GM18526 (cell line): Measurements from ENCODE around the gene TRABD2B.

ENCODE experiments used
- POLR2A ChIP-seq: IDR thresholded peaks from 3 replicates; pipeline ENCODE4 v1.6.1; 2011; ENCODE audit not compliant: insufficient read length; ENCODE audit errors: extremely low read depth

The TRABD2B gene

DNA sequence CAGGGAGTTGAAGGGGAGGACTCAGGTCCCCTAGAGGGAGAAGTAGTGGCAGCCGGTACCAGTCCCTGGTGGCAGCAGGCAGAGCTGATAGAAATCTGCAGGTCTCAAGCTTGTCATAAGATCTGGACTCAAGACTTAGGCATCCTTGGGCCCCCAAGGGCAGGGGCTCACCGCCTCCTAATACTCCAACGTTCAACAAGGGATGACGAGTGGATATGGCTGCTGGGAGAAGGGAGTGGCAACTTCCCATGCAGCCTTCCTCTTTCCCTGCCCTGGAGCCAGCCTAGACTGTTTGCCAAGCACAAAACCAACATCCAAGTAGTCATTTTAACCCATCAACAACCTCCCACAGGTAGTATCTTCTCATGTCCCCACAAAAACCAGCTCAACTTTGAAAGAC, 6.9 kb downstream of the TRABD2B start:
- no peak for TF ChIP-seq POLR2A

DNA sequence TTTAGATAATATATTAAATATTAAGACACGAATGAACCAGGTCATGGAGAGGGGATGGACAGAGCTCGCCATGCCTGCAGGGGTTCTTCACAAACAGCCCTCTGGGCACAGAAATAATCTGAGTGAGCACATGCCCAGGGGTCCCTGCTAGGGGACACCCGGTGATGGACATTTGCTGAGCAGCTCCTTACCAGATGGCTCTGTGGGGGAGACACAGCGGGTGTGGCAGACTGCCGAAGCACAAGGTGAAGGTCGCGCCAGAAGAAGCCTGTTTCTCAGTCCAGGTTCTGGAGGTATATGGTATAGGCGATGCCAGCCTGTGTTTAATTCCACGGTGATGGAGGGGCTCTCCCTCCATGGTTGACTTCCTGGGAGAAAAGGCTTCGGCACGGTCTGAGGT, 9.6 kb downstream of the TRABD2B start:
- TF ChIP-seq POLR2A: no peak

DNA sequence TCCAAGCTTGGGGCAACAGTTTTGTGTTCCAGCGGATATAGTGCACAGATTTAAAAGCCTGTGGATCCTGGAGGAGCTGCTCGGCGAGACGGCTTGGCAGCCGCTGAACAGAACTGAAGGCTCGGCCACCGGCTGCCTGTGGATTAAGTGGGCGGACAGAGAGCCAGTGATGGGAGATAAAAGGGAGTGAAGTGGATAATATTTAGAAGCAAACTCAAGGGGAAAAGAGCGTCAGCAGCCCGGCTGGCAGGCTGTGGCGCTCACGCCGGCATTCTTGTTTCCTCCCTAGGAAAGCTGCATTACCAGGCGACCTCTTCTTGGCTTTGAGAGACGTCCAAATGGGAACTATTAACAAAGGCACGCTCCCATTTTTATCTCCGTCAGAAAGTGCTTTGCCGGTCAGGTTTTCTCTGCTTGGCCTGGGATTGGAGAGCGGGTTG, 10.4 kb downstream of the TRABD2B start:
- TF ChIP-seq POLR2A: no peak

DNA sequence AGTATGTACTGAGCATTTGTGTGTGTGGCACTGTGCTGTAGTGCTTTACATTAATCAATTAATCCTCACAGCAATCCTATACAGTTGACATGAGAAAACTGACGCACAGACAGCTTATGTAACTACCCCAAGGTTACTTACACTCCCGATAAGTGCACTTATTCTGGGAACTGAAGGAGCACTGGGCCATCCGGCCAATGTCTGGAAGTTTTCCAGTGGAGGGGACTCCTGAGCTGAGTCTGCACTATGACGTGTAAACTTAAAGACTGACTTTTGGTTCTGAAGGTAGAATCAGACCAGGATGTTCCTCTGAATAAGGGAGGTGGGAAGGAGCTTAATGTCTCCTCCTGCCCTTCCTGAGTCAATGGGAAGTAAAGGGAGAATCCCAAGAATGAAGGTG, 12.2 kb downstream of the TRABD2B start:
- TF ChIP-seq POLR2A: no peak

DNA sequence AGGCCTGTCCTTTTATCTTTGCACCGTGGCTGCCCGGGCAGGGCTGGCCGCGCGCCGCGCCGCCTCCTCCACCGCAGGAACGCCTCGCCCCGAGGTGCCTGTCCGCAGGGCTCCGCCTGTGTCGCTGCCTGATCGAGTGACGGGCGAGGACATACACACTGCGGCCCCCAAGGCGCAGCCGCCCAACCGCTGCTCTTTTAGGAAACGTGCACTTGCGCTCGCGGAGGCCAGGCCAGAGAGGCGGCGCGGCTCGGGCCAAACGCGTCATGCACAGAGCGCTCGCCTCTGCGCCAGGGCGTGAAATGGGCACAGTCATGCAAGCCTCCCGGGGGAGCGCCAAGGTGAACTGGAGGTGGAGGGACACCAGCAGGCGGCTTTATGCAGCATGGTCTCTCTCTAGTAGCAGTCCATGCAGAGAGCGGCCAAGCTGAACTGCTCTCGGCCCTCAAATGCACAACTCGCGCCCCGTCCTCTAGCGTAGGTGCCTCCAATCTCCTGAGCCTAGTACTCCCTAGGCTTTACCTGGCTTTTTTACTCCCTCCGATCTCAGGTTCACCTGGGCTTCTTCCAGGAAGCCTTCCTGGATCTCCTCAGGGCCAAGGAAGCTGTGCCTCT, 12.9 kb downstream of the TRABD2B start:
- no peak for TF ChIP-seq POLR2A

DNA sequence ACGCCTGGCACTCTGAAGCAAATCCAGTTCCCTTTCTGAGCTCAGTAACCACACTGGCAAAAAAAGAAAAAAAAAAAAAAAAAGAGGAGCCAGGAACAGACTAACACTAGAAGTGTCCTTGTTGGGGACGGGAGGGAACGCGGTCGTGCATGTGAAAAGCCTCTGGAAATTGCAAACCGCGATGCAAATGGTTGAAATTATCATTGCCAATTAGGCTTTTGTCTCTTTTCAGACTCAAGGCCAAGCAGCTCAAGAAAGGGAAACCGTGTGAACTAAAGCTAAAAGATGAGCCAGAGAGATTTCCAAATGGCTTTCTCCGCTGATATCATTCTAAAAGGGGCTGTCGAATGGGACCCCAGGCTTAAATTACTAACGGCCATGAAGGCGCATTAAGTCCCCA, 13.5 kb downstream of the TRABD2B start:
- TF ChIP-seq POLR2A: no peak

DNA sequence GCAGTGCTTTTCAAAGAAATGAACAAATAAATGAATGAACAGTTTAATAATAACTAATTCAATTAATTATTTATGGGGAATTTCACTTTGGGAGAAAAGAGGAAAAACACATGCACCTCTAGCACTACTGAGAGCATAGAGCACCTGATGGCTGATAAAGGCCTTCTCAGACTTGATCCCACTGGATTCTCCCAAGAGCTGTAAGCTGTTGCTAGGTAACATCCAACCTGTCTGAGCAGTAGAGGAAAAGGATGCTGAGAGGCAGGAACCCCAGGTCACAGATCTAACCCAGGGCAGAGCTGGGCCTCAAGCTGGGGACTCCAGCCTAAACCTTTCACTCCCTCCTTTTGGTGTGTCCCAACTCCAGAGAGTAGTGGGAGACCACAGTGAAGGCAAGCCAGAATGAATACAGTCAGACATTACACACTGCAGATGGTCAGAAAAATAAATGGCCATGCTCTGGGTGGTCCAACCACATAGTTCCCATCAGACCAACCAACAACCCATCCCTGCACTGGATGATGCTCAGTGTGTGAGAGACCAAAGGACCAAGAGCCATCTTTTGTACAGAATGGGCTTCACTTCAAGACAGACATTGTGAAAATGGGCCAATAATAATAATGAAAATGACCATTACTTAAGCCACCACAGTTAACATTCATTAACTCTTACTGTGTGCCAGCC, 15.4 kb downstream of the TRABD2B start:
- no peak for TF ChIP-seq POLR2A

DNA sequence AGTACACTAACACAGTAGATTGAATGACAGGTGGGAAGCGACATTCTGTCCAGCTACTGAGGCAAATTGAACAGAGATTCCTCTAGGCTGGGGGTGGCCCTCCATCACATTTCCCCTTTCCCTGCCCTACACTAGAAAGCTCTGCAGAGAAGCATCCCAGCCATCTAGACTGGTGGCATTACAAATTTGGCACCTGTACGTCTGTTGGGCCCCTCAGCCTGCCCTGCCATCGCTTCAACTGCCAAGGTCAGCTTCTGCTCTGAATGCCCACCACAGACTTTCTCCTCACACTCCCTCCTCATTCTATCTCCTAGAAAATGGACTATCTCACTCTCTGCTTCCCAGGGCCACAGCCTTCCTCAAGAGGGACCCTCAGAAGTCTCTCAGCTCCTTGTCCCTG, 16.7 kb downstream of the TRABD2B start:
- TF ChIP-seq POLR2A: no peak

DNA sequence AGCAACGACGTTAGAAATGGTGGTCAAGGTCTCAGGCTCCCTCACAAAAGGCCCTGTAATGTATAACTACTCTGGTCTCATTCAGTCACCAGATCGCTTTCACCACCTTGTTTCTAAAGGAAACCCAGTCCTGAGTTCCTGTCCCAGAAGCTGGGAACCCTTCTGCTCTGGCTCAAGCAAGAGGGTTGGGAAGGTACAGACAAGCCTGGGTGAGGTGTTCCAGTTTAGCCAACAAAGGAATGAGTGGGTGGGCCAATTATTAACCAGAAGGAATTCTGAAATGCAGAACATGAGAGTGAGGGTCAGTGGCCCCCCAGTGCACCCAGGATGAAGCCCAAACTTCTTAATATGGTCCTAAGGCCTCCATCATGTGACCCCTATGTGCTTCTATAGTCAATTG, 17.5 kb downstream of the TRABD2B start:
- no peak for TF ChIP-seq POLR2A

DNA sequence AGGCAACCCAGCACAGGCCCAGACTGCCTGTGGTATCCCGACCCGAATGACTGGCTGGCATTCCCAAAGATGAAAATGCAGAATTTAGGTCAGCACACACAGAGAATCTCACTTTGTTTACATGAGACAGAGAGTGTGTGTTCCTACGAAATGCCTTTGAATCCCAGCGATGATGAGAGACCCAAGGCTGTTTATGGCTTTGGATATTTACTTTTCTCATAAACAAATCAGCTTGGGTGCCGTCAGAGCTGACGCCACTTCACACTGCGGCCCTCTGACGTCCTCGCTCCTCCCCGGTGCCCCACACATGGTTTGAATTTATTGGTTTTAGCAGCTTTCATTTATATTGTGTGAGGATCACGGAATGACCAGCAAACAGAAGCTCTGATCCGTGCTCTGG, 18.7 kb downstream of the TRABD2B start:
- TF ChIP-seq POLR2A: no peak

DNA sequence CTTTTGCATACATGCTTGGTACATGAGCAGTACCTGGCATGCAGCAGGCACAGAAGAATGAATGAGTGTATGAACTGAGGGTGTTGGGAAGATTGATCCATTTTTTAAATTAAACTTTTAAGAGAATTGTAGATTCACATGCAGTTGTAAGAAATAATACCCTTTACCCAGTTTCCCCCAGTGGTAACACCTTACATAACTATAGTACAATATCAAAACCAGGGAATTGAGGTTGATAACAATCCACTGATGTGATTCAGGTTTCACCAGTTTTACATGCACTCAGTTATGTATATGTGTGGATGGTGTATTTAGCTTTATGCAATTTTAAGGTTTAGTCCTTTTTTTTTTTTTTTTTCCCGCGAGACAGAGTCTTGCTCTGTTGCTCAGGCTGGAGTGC, 20.5 kb downstream of the TRABD2B start:
- no peak for TF ChIP-seq POLR2A

DNA sequence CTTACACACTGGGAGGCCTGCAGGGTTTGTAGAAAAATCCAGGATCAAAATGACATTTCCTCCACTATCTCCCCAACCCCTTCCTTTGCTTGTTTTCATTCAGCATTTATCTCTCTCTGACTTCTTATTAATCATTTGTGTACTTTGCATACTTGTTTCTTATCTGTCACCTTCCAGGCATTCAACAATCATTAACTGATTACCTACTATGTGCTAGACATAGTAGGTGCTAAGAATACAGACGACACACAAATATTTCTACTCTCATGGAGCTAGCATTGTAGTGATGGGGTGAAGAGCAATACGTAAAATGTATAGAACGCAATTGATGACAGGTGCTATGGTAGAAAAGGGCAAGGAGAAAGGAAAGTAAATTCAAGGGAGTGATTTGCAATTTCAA, 20.9 kb downstream of the TRABD2B start:
- TF ChIP-seq POLR2A: no peak

DNA sequence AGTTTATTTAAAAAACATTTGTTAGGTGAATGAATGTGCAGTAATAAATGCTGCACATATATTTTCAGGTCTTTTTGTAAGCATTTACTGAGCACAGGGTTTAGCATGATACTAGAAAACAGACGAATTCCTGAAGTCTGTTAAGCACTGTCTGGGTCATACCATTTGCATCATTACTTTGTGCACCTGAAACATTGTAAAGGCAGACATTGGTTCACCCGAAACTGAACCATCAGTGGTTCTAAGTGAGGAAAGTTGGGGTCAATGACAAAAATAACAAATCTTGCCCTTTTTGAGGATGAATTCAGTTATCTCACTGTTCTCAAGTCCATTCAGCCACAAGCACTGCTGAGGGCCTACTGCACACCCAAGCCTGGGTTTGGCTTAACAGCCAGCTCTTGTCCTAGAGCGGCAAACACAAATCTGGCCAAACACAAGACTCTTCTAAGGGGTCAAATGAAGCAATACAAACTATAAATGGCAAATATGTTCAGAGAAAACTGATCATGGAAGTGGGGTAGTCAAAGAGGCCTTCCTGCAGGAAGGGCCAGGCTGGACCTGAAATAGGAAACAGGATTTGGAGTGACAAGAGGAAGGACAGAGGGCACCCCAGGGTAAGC, 21.8 kb downstream of the TRABD2B start:
- no peak for TF ChIP-seq POLR2A

DNA sequence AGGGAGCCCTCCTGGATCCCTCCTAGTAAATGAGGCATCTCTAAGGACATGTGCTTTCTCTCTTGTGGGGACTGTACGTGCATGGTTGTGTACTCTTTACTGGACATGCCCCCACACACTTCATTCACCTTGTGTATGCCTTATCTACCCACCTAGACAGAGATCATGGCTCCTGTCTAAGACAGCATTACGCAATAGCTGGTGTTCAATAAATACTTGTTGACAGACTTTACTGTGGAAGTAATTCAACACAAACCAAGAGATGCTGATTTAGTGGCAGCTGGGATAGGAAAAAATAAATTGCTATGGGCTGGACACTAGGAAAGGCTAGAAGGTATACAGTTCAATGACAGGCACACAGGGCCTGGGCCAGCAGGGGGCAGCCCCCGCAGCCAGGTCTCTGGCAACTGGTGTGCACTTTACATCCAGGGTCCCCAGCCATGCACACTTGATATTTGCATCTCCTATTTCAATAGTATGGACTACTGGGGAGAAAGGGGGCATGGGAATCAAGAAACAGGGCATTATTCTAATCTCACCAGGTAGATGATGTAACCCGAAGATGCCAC, 24.2 kb downstream of the TRABD2B start:
- TF ChIP-seq POLR2A: no peak

DNA sequence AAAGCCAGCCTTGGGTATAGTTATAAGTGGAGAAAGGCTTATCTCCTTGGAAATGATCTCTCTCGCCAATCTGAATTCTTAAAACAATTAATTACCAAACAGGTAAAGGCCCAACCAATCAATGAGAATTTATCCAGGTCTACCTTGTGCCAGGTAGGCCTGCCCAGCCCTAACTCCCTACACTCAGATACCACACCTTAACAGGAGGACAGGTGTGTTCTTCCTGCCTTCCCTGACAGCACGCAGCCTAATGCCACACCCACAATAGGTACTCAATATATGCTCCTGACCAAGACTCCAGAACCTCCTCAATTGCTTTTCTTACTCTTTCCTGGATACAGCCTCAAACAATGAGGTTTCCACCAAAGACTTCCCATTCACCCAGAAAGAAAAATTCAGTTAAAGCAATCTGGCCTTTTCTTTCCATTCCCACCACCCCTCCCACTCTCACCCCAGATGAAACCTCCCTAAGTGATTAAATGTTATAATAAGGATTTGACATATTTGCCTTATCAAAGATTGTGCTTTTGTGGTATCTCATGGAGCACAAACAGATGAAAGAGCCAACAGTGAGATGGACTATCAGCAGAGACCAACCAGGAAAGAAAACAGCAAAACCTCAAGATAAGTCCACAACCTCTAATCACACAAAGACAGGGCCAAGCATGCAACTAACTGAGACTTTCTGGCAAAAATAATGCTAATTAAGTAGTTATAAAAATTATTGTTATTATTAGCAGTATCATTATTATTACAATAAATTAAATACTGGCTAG, 25.6 kb downstream of the TRABD2B start:
- TF ChIP-seq POLR2A: no peak
